GM12878 (cell line): ENCODE data around the gene SARDH. TPM values are rescaled to one million over a fixed set of nuclear protein-coding genes. Genes with fewer than 3 reads are reported as not detected.

Experiments used
- BRCA1 ChIP-seq: IDR thresholded peaks from 2 replicates; pipeline ENCODE4 v1.6.1; 2011; ENCODE audit warnings: low read depth, low read length, improper control_type of control experiment
- CUX1 ChIP-seq: IDR thresholded peaks from 2 replicates; pipeline ENCODE4 v1.6.1; 2012; ENCODE audit warnings: improper control_type of control experiment, low read depth, low read length; ENCODE audit not compliant: insufficient replicate concordance
- JUNB ChIP-seq: IDR thresholded peaks from 2 replicates; pipeline ENCODE4 v1.6.1; 2016; ENCODE audit warnings: antibody characterized with exemption, mild to moderate bottlenecking
- KDM1A ChIP-seq: fragments of 200-600 bp; sonication (generic); IDR thresholded peaks from 2 replicates; pipeline ENCODE4 v1.6.1; 2016; ENCODE audit warnings: borderline replicate concordance
- LARP7 ChIP-seq: fragments of 450-650 bp; IDR thresholded peaks from 2 replicates; pipeline ENCODE4 v1.6.1; 2017; ENCODE audit warnings: mild to moderate bottlenecking
- POLR2A ChIP-seq: IDR thresholded peaks from 2 replicates; pipeline ENCODE4 v1.6.1; 2011; ENCODE audit warnings: low read depth, mild to moderate bottlenecking, low read length
- SPI1 ChIP-seq: IDR thresholded peaks from 2 replicates; pipeline ENCODE4 v1.6.1; 2011; ENCODE audit warnings: low read depth, mild to moderate bottlenecking, low read length, moderate library complexity, borderline replicate concordance; ENCODE audit not compliant: insufficient read depth
- TCF3 ChIP-seq: IDR thresholded peaks from 2 replicates; pipeline ENCODE4 v1.6.1; 2012; ENCODE audit warnings: low read depth, mild to moderate bottlenecking, low read length, borderline replicate concordance; ENCODE audit not compliant: insufficient read depth
- polyA plus RNA-seq, 11 experiments: library from polyadenylated mRNA; depleted of rRNA in 4 of 11; unstranded in 6 of 11; stranded (reverse) in 5 of 11; fragments of >200 nt; fragmentation: Nextera tagmentation in 4 of 11; fragmentation: Illumina TruSeq in 1 of 11; extraction: Ambion mirVana in 4 of 11; extraction: Trizol in 1 of 11; gene quantifications; 1 replicate in 1 of 11; 2 replicates in 10 of 11; pipeline versions ENCODE4 v1.2.1 to v1.2.3, GENCODE V29; 2011 to 2016; ENCODE audit warnings: inconsistent platforms in 2 of 11, missing spikeins in 2 of 11, low read depth in 1 of 11
- total RNA-seq, 4 experiments: library from RNA; depleted of rRNA in 3 of 4; stranded (reverse); fragments of >200 nt in 3 of 4; fragmentation: Illumina TruSeq in 1 of 4; extraction: Trizol in 1 of 4; gene quantifications; 2 replicates each; pipeline versions ENCODE4 v1.2.1 to v1.2.3, GENCODE V29; 2013 to 2021

SARDH gene
- total and polyA plus RNA-seq, 10 of the 15 experiments (the other 5 are each of a cell fraction or from before 2014, with no cell fraction given): 0.03 to 0.15 (median 0.10) TPM; not detected in 6

GRCh38 chr9:133717113-133718031 is 20.8 kb downstream of the SARDH start (continued):
- TF ChIP-seq CUX1: no peak
- TF ChIP-seq TCF3: no peak
- no peak for TF ChIP-seq BRCA1
- TF ChIP-seq SPI1: no peak
- TF ChIP-seq LARP7: no peak
- TF ChIP-seq POLR2A: no peak
- TF ChIP-seq KDM1A: no peak
- no peak for TF ChIP-seq JUNB
